Measurements from ENCODE around the gene GPANK1. TPM values are rescaled to one million over a fixed set of nuclear protein-coding genes. Genes with fewer than 3 reads are reported as not detected.

GPANK1 gene
- total RNA-seq, 6 donors from 2014 or later: 12.0 to 45.1 (median 16.6) TPM

- Histone ChIP-seq H3K4me3 (peak overlapping the region in 2 of 4 donors; percentile 64), H3K27ac (peak overlapping the region; percentile 84 to 97 (median 90)), H3K9me3 (no peaks in the 10 kb centered on the region), H3K36me3 (peaks cover 0 to 29% (median 17%) of the 10 kb centered on the region in 4 donors), H3K27me3 (no peaks in the 10 kb centered on the region), H3K4me1 (peaks cover 49 to 71% (median 53%) of the 10 kb centered on the region in 4 donors)
- WGBS, 2 donors: 82% methylated on average over 12 of the region's 12 CpGs
- DNase-seq (no peak), ATAC-seq (ENCODE audit: low FRiP score in 2 of 2) (no peak)
- TF ChIP-seq POLR2A (IDR thresholded peaks at IDR 0.05) (no peak), EP300 (IDR thresholded peaks at IDR 0.05) (no peak), POLR2AphosphoS5 (IDR thresholded peaks at IDR 0.05) (no peak)
- TF ChIP-seq, protein P1, sequence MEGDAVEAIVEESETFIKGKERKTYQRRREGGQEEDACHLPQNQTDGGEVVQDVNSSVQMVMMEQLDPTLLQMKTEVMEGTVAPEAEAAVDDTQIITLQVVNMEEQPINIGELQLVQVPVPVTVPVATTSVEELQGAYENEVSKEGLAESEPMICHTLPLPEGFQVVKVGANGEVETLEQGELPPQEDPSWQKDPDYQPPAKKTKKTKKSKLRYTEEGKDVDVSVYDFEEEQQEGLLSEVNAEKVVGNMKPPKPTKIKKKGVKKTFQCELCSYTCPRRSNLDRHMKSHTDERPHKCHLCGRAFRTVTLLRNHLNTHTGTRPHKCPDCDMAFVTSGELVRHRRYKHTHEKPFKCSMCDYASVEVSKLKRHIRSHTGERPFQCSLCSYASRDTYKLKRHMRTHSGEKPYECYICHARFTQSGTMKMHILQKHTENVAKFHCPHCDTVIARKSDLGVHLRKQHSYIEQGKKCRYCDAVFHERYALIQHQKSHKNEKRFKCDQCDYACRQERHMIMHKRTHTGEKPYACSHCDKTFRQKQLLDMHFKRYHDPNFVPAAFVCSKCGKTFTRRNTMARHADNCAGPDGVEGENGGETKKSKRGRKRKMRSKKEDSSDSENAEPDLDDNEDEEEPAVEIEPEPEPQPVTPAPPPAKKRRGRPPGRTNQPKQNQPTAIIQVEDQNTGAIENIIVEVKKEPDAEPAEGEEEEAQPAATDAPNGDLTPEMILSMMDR (IDR thresholded peaks at IDR 0.05): no peak
Measured at GRCh38 chr6:31661262-31662123, 3.3 kb downstream of the GPANK1 start.

GRCh38 chr6:31660381-31661261, 4.2 kb downstream of the GPANK1 start, which contains the start of gene C6orf47:
C6orf47 (minus strand) TSS chr6:31660778; CDS start chr6:31659947, 831 bp downstream.
- Histone ChIP-seq H3K9me3 (no peaks in the 10 kb centered on the region), H3K36me3 (peaks cover 0 to 37% (median 17%) of the 10 kb centered on the region in 4 donors), H3K27me3 (no peaks in the 10 kb centered on the region), H3K4me1 (peaks cover 46 to 68% (median 52%) of the 10 kb centered on the region in 4 donors), H3K27ac (peak within 1 kb of the TSS; percentile 84 to 97 (median 90)), H3K4me3 (peak within 1 kb of the TSS; percentile 64 to 92 (median 64))
- TF ChIP-seq POLR2A (IDR thresholded peaks at IDR 0.05) (peak; percentile 43 to 95 (median 86)), POLR2AphosphoS5 (IDR thresholded peaks at IDR 0.05) (peak; percentile 91 to 95), EP300 (IDR thresholded peaks at IDR 0.05) (no peak)
- TF ChIP-seq, protein P1 (IDR thresholded peaks at IDR 0.05): peak in 1 of 6 experiments; percentile 14
- ATAC-seq (ENCODE audit: low FRiP score in 2 of 2) (peak; percentile 88 to 89), DNase-seq (peak; percentile 93 to 97)
- 0 to 1% methylated on average over 36 to 42 of the region's 52 CpGs for WGBS, 2 donors

GRCh38 chr6:31659649-31660380, 5.0 kb downstream of the GPANK1 start:
- 22 to 28% methylated on average over 6 to 10 of the region's 13 CpGs for WGBS, 2 donors
- peak in 1 of 2 donors; percentile 45 for DNase-seq
- Histone ChIP-seq H3K27ac (peak overlapping the region; percentile 84 to 97 (median 90)), H3K9me3 (no peaks in the 10 kb centered on the region), H3K4me3 (peak overlapping the region; percentile 64 to 92 (median 64)), H3K27me3 (no peaks in the 10 kb centered on the region), H3K36me3 (peaks cover 0 to 42% (median 17%) of the 10 kb centered on the region in 4 donors), H3K4me1 (peaks cover 46 to 68% (median 52%) of the 10 kb centered on the region in 4 donors)
- peak; percentile 25 to 34 for ATAC-seq (ENCODE audit: low FRiP score in 2 of 2)
- TF ChIP-seq POLR2AphosphoS5 (IDR thresholded peaks at IDR 0.05) (no peak), POLR2A (IDR thresholded peaks at IDR 0.05) (no peak), EP300 (IDR thresholded peaks at IDR 0.05) (no peak)
- TF ChIP-seq, protein P1 (IDR thresholded peaks at IDR 0.05): no peak

GRCh38 chr6:31658983-31659648, 5.7 kb downstream of the GPANK1 start:
- peaks cover 0 to 46% (median 17%) of the 10 kb centered on the region in 4 donors for H3K36me3 ChIP-seq
- TF ChIP-seq POLR2A (IDR thresholded peaks at IDR 0.05): no peak
- no peak for TF ChIP-seq EP300 (IDR thresholded peaks at IDR 0.05)
- no peak for TF ChIP-seq POLR2AphosphoS5 (IDR thresholded peaks at IDR 0.05)
- TF ChIP-seq, protein P1 (IDR thresholded peaks at IDR 0.05): no peak
- DNase-seq (no peak), ATAC-seq (ENCODE audit: low FRiP score in 2 of 2) (no peak)
- H3K4me3 ChIP-seq: peak overlapping the region; percentile 64 to 92 (median 64)
- H3K9me3 ChIP-seq: no peaks in the 10 kb centered on the region
- peaks cover 41 to 64% (median 48%) of the 10 kb centered on the region in 4 donors for H3K4me1 ChIP-seq
- WGBS, 2 donors: 80 to 87% methylated on average over 8 to 13 of the region's 13 CpGs
- H3K27me3 ChIP-seq: no peaks in the 10 kb centered on the region
- peak overlapping the region; percentile 84 to 97 (median 90) for H3K27ac ChIP-seq

Measured in upper lobe of left lung (tissue), 6 donors.